GM12878 (cell line): ENCODE measurements around the gene MZB1. TPM values are rescaled to one million over a fixed set of nuclear protein-coding genes. Genes with fewer than 3 reads are reported as not detected.
A peak's percentile ranks its signal among the peaks of the same experiment; 100 is the strongest.

Experiments used
- BRCA1 ChIP-seq: IDR thresholded peaks from 2 replicates; pipeline ENCODE4 v1.6.1; 2011; ENCODE audit warnings: low read depth, low read length, improper control_type of control experiment
- CEBPB ChIP-seq, 2 experiments: fragments of 150-350 bp in 1 of 2; IDR thresholded peaks; 2 replicates each; pipeline ENCODE4 v1.6.1; 2012 to 2014; ENCODE audit warnings: low read depth in 2 of 2, low read length in 2 of 2, borderline replicate concordance in 1 of 2, inconsistent platforms in 1 of 2
- FOXK2 ChIP-seq: fragments of 450-650 bp; IDR thresholded peaks from 2 replicates; pipeline ENCODE4 v1.6.1; 2017; ENCODE audit warnings: mild to moderate bottlenecking, moderate library complexity
- GABPA ChIP-seq: IDR thresholded peaks from 2 replicates; pipeline ENCODE4 v1.6.1; 2014; ENCODE audit warnings: antibody characterized with exemption, low read depth, mild to moderate bottlenecking, inconsistent platforms
- HDAC2 ChIP-seq: fragments of 200-600 bp; sonication (generic); IDR thresholded peaks from 2 replicates; pipeline ENCODE4 v1.6.1; 2017
- RUNX3 ChIP-seq: IDR thresholded peaks from 2 replicates; pipeline ENCODE4 v1.6.1; 2012; ENCODE audit warnings: low read length, inconsistent platforms
- SIN3A ChIP-seq: IDR thresholded peaks from 2 replicates; pipeline ENCODE4 v1.6.1; 2012; ENCODE audit warnings: low read depth, low read length, improper control_type of control experiment
- SMAD1 ChIP-seq: fragments of 450-650 bp; IDR thresholded peaks from 2 replicates; pipeline ENCODE4 v1.6.1; 2018; ENCODE audit warnings: mild to moderate bottlenecking, low read depth; ENCODE audit not compliant: partially characterized antibody
- STAT1 ChIP-seq: fragments of 450-650 bp; conservative IDR thresholded peaks from 2 replicates; pipeline ENCODE4 v1.6.1; 2014; ENCODE audit warnings: antibody characterized with exemption, mild to moderate bottlenecking
- TAF1 ChIP-seq: IDR thresholded peaks from 2 replicates; pipeline ENCODE4 v1.6.1; 2011; ENCODE audit warnings: mild to moderate bottlenecking, low read depth, low read length, borderline replicate concordance
- YY1 ChIP-seq: IDR thresholded peaks from 2 replicates; pipeline ENCODE4 v1.6.1; 2011; ENCODE audit warnings: low read depth, mild to moderate bottlenecking, low read length
- ZSCAN29 ChIP-seq: fragments of 450-650 bp; IDR thresholded peaks from 2 replicates; pipeline ENCODE4 v1.6.1; 2017; ENCODE audit warnings: mild to moderate bottlenecking, moderate library complexity
- polyA plus RNA-seq, 11 experiments: library from polyadenylated mRNA; depleted of rRNA in 4 of 11; unstranded in 6 of 11; stranded (reverse) in 5 of 11; fragments of >200 nt; fragmentation: Nextera tagmentation in 4 of 11; fragmentation: Illumina TruSeq in 1 of 11; extraction: Ambion mirVana in 4 of 11; extraction: Trizol in 1 of 11; gene quantifications; 1 replicate in 1 of 11; 2 replicates in 10 of 11; pipeline versions ENCODE4 v1.2.1 to v1.2.3, GENCODE V29; 2011 to 2016; ENCODE audit warnings: inconsistent platforms in 2 of 11, missing spikeins in 2 of 11, low read depth in 1 of 11
- total RNA-seq, 4 experiments: library from RNA; depleted of rRNA in 3 of 4; stranded (reverse); fragments of >200 nt in 3 of 4; fragmentation: Illumina TruSeq in 1 of 4; extraction: Trizol in 1 of 4; gene quantifications; 2 replicates each; pipeline versions ENCODE4 v1.2.1 to v1.2.3, GENCODE V29; 2013 to 2021
- TF ChIP-seq, protein P1 (sequence below): fragments of 450-650 bp; IDR thresholded peaks from 2 replicates; pipeline ENCODE4 v1.6.1; 2017; ENCODE audit warnings: antibody characterized with exemption, mild to moderate bottlenecking, moderate library complexity
- TF ChIP-seq, protein P2 (sequence below): IDR thresholded peaks from 2 replicates; pipeline ENCODE4 v1.6.1; 2011; ENCODE audit warnings: mild to moderate bottlenecking, low read depth, low read length, moderate library complexity; ENCODE audit not compliant: insufficient replicate concordance
- TF ChIP-seq, protein P3 (sequence below): fragments of 450-650 bp; formaldehyde crosslinking; IDR thresholded peaks from 2 replicates; pipeline ENCODE4 v1.4.0; 2022; ENCODE audit warnings: mild to moderate bottlenecking, moderate library complexity
- TF ChIP-seq, protein P4 (sequence below): IDR thresholded peaks from 2 replicates; pipeline ENCODE4 v1.6.1; 2012; ENCODE audit warnings: low read depth, low read length, improper control_type of control experiment
- TF ChIP-seq, protein P5 (sequence below): IDR thresholded peaks from 2 replicates; pipeline ENCODE4 v1.6.1; 2012; ENCODE audit warnings: low read depth, low read length, improper control_type of control experiment
- TF ChIP-seq, protein P6 (sequence below): fragments of 450-650 bp; IDR thresholded peaks from 2 replicates; pipeline ENCODE4 v1.6.1; 2017; ENCODE audit warnings: mild to moderate bottlenecking, moderate library complexity

The MZB1 gene
- total and polyA plus RNA-seq, 10 of the 15 experiments (the other 5 are each of a cell fraction or from before 2014, with no cell fraction given), result 19.3 to 406 (median 188) TPM

DNA sequence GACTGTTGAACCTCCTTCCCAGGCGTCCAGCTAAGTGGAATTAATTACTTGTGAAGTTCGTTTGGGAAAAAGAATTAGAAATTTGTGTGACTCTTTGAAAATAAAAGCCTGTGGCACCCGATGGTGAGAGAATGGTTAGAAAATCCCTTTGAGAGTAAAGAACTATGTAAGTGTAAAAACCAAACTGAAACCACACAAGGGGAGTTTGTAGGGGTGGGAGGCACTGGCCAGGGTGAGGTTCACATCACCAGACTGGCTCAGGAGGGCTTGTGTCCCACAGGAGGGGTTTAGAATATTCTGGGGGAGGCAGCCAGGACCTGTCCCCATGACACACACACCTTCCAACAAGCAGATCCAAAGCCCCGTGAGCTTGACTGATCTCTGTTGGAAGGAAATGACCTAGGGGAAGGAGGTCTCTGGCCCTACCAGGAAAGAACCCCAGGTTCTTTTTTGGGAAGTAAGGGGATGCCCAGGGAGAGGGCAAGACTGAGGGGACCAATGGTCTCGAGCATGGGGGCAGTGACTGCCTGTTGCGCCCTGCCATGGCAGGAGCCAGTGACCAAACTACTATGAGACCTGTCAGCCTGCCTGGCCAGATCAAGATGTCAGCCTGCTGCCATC is 9.9 kb upstream of the MZB1 start (continued):
- no peak for TF ChIP-seq STAT1
- TF ChIP-seq BRCA1, result no peak
- TF ChIP-seq GABPA, result no peak
- TF ChIP-seq, protein P1, sequence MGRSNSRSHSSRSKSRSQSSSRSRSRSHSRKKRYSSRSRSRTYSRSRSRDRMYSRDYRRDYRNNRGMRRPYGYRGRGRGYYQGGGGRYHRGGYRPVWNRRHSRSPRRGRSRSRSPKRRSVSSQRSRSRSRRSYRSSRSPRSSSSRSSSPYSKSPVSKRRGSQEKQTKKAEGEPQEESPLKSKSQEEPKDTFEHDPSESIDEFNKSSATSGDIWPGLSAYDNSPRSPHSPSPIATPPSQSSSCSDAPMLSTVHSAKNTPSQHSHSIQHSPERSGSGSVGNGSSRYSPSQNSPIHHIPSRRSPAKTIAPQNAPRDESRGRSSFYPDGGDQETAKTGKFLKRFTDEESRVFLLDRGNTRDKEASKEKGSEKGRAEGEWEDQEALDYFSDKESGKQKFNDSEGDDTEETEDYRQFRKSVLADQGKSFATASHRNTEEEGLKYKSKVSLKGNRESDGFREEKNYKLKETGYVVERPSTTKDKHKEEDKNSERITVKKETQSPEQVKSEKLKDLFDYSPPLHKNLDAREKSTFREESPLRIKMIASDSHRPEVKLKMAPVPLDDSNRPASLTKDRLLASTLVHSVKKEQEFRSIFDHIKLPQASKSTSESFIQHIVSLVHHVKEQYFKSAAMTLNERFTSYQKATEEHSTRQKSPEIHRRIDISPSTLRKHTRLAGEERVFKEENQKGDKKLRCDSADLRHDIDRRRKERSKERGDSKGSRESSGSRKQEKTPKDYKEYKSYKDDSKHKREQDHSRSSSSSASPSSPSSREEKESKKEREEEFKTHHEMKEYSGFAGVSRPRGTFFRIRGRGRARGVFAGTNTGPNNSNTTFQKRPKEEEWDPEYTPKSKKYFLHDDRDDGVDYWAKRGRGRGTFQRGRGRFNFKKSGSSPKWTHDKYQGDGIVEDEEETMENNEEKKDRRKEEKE, result no peak
- TF ChIP-seq, protein P2, sequence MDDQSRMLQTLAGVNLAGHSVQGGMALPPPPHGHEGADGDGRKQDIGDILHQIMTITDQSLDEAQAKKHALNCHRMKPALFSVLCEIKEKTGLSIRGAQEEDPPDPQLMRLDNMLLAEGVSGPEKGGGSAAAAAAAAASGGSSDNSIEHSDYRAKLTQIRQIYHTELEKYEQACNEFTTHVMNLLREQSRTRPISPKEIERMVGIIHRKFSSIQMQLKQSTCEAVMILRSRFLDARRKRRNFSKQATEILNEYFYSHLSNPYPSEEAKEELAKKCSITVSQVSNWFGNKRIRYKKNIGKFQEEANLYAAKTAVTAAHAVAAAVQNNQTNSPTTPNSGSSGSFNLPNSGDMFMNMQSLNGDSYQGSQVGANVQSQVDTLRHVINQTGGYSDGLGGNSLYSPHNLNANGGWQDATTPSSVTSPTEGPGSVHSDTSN, result no peak
- TF ChIP-seq FOXK2, result no peak
- TF ChIP-seq CEBPB (IDR thresholded peaks at IDR 0.05; ENCODE audit: borderline replicate concordance in 1 of 2, low read depth in 2 of 2, low read length in 2 of 2), result no peak
- TF ChIP-seq, protein P3, sequence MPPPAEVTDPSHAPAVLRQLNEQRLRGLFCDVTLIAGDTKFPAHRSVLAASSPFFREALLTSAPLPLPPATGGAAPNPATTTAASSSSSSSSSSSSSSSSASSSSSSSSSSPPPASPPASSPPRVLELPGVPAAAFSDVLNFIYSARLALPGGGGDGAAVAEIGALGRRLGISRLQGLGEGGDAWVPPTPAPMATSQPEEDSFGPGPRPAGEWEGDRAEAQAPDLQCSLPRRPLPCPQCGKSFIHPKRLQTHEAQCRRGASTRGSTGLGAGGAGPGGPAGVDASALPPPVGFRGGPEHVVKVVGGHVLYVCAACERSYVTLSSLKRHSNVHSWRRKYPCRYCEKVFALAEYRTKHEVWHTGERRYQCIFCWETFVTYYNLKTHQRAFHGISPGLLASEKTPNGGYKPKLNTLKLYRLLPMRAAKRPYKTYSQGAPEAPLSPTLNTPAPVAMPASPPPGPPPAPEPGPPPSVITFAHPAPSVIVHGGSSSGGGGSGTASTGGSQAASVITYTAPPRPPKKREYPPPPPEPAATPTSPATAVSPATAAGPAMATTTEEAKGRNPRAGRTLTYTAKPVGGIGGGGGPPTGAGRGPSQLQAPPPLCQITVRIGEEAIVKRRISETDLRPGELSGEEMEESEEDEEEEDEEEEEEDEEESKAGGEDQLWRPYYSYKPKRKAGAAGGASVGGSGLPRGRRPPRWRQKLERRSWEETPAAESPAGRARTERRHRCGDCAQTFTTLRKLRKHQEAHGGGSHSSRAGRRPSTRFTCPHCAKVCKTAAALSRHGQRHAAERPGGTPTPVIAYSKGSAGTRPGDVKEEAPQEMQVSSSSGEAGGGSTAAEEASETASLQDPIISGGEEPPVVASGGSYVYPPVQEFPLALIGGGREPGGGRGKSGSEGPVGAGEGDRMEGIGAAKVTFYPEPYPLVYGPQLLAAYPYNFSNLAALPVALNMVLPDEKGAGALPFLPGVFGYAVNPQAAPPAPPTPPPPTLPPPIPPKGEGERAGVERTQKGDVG (CRISPR knock-in tag), result no peak
- no peak for TF ChIP-seq HDAC2
- TF ChIP-seq, protein P4, sequence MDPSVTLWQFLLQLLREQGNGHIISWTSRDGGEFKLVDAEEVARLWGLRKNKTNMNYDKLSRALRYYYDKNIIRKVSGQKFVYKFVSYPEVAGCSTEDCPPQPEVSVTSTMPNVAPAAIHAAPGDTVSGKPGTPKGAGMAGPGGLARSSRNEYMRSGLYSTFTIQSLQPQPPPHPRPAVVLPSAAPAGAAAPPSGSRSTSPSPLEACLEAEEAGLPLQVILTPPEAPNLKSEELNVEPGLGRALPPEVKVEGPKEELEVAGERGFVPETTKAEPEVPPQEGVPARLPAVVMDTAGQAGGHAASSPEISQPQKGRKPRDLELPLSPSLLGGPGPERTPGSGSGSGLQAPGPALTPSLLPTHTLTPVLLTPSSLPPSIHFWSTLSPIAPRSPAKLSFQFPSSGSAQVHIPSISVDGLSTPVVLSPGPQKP, result no peak
- TF ChIP-seq, protein P5, sequence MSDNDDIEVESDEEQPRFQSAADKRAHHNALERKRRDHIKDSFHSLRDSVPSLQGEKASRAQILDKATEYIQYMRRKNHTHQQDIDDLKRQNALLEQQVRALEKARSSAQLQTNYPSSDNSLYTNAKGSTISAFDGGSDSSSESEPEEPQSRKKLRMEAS, result no peak
- TF ChIP-seq, protein P6, sequence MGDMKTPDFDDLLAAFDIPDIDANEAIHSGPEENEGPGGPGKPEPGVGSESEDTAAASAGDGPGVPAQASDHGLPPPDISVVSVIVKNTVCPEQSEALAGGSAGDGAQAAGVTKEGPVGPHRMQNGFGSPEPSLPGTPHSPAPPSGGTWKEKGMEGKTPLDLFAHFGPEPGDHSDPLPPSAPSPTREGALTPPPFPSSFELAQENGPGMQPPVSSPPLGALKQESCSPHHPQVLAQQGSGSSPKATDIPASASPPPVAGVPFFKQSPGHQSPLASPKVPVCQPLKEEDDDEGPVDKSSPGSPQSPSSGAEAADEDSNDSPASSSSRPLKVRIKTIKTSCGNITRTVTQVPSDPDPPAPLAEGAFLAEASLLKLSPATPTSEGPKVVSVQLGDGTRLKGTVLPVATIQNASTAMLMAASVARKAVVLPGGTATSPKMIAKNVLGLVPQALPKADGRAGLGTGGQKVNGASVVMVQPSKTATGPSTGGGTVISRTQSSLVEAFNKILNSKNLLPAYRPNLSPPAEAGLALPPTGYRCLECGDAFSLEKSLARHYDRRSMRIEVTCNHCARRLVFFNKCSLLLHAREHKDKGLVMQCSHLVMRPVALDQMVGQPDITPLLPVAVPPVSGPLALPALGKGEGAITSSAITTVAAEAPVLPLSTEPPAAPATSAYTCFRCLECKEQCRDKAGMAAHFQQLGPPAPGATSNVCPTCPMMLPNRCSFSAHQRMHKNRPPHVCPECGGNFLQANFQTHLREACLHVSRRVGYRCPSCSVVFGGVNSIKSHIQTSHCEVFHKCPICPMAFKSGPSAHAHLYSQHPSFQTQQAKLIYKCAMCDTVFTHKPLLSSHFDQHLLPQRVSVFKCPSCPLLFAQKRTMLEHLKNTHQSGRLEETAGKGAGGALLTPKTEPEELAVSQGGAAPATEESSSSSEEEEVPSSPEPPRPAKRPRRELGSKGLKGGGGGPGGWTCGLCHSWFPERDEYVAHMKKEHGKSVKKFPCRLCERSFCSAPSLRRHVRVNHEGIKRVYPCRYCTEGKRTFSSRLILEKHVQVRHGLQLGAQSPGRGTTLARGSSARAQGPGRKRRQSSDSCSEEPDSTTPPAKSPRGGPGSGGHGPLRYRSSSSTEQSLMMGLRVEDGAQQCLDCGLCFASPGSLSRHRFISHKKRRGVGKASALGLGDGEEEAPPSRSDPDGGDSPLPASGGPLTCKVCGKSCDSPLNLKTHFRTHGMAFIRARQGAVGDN, result peak; percentile 90
- TF ChIP-seq SIN3A, result no peak
- TF ChIP-seq TAF1, result no peak
- peak; percentile 83 for TF ChIP-seq SMAD1
- no peak for TF ChIP-seq ZSCAN29
- TF ChIP-seq YY1, result 0 out of 2 replicates have a peak, but pooled peaks have one; percentile 33
- no peak for TF ChIP-seq RUNX3
